ENCODE data around the gene DCP1B.

The DCP1B gene

DNA sequence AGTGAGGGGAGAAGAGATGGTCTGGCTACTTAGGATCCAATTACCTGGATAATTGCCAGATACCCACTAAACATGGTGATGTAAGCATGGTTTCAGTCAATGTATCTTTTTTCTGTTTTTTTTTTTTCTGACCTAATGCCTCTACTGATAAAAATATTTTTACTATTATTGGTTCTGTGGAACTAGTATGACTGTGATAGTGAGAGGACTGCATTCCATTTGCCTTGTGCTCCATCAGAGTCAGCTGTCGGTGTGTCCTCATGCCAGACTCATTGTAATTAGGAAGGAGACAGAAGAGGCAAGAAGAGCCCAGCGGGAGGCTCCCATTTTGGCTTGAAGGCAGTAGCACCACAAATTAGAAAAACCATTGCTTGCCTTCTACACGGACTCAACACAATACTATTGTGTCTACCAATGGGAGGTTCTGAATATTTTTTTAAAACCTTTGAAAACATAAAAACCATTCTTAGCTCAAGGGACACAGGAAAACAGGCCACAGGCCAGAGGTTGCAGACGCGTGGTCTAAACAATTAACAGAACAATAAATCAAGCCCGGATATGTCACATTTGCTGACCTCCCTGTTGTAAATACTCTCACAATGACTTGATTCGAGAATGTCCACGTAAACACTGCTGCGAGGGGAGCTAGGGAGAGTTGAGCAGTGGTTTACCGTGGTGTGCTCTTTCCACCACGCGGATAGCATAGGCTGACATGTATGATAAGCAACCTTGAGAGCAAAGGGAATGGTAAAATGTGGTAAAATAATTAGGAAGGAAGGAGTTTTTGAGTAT lies 13.5 kb upstream of the DCP1B start:
- no peak for DNase-seq (ENCODE audit: low read depth)

- no peak for DNase-seq (ENCODE audit: low read depth)
Measured at GRCh38 chr12:2016862-2017545, 12.7 kb upstream of the DCP1B start.

GRCh38 chr12:2014231-2014630 lies 10.0 kb upstream of the DCP1B start:
- DNase-seq (ENCODE audit: low read depth): no peak

DNA sequence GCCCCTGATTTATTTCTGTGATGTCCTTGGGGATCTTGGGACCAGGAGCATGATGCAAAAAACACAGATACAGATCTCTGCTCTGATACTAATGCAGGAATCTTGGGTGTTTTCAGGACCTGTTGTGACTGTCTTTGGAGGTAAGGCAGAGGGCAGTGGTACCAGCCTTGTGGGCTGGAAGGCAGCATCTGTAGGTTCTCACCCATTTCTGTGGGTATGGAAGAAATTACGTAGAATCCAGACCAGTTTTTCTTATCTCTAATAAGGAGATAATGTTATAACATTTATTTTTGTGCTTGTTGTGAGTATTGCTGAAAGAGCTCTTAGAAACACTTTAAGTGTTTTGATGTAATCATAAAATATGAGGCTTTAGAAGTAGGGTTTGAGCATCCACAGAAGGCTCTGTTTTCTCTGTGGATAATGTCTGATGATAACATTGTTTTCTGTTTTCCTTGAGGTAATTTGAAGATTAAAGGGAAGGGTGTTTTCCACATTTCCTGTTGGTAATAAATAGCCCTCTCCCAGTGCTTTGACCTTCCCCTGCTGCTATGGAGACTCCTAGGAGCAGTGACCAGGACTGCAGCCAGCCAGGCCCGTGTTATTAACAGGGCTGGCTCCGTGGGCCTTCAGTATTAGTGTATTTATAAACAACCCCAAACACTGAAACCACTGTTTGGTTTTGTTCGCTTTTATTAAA lies 9.4 kb upstream of the DCP1B start:
- DNase-seq (ENCODE audit: low read depth): no peak

- DNase-seq (ENCODE audit: low read depth): no peak
Measured at GRCh38 chr12:2013086-2013485, 8.8 kb upstream of the DCP1B start.

GRCh38 chr12:2011643-2012607 lies 7.7 kb upstream of the DCP1B start:
- DNase-seq (ENCODE audit: low read depth): no peak

- DNase-seq (ENCODE audit: low read depth): no peak
Measured at GRCh38 chr12:2009623-2010022, 5.4 kb upstream of the DCP1B start.

- no peak for DNase-seq (ENCODE audit: low read depth)
Measured at GRCh38 chr12:2008677-2009076, 4.4 kb upstream of the DCP1B start.

GRCh38 chr12:2003676-2004112 lies 563 bp downstream of the DCP1B start:
- DNase-seq (ENCODE audit: low read depth): peak; percentile 7

GRCh38 chr12:1995205-1995896 lies 8.9 kb downstream of the DCP1B start:
- no peak for DNase-seq (ENCODE audit: low read depth)

DNA sequence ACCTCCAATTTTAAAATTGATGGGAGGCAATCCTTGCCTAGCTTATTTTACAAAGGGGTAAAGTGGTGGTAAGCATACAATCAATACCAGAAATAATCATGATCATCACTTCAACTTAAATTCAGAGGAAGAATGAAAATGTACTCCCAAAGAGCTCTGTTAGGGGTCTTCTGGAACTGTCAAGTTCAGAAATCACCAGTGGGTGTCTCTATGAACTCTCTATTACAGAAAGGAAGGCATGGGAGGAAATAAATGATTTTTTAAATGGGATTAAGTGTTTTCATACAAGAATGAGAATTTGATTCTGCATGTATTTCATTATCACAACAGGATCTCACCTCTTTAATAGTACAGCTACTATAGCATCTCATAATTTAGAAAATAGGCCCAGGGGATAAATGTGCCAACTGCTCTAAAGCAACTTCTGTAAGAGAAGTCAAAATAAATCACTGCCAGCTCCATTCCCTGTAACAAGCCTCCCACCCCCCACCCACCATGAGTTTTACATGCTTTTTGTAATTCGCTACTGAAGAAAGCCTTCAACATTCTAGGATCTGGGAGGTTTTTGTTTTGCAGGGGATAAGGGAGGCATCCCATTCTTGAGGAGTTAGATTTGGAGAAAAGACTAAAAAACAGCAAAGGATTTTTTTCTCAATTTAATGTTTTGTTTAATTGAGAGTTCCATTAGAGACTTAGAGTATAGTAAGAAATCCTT lies 9.7 kb downstream of the DCP1B start:
- DNase-seq (ENCODE audit: low read depth): no peak

- peak; percentile 51 for DNase-seq (ENCODE audit: low read depth)
Measured at GRCh38 chr12:1993871-1994371, 10.3 kb downstream of the DCP1B start.

DNA sequence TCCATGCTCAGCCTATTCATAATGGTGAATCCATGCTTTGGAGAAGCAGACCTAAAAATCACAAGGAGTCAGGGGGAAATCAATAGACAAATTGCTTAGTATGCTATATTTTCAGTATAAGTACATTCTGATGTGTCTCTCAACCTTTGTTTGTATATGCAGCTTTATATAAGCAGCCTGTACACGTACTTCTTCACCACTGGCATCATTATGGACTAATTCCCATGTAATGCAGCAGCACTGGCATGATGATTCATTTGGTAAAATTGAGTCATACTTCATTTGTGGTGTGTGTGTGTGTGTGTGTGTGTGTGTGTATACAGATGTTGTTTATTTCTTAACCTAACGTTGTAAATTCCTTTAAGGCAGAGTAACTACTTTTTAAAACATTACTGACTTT lies 10.9 kb downstream of the DCP1B start:
- DNase-seq (ENCODE audit: low read depth): peak; percentile 80

GRCh38 chr12:1992732-1993131 lies 11.5 kb downstream of the DCP1B start:
- DNase-seq (ENCODE audit: low read depth): no peak

GRCh38 chr12:1989111-1989510 lies 15.1 kb downstream of the DCP1B start:
- DNase-seq (ENCODE audit: low read depth): no peak

DNA sequence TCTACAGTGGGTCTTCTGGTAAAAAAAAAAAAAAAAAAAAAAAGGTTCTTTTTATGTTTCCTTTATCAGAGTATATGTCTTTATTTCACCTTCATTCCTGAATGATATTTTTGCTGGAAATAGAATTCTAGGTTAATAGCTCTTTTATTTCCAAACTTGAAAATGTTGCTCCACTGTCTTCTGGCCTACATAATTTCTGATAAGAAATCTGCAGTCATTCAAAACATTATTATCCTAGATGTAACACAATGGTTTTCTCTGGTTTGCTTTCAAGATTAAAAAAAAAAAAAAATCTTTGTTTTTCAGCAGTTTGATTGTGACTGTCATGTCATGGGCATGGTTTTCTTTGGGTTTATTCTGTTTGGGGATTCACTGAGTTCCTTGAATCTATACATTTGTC lies 19.5 kb downstream of the DCP1B start:
- no peak for DNase-seq (ENCODE audit: low read depth)

DNA sequence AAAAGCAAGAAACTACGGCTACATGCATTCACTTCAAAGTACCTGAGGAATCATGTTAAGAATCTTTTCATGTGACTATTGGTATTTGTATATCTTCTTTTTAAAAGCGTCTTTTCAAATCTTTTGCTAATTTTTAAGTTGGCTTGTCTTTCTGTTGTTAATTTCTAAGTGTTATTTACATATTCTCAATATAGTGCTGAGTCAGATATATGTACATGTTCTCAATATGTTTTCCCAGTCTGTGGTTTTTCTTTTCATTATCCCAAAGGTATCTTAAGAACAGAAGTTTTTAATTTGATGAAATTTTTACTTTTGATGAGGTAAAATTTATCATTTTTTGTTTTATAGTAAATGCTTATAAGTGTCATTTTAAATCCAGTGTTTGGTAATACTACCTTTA lies 24.0 kb downstream of the DCP1B start:
- no peak for DNase-seq (ENCODE audit: low read depth)

DNA sequence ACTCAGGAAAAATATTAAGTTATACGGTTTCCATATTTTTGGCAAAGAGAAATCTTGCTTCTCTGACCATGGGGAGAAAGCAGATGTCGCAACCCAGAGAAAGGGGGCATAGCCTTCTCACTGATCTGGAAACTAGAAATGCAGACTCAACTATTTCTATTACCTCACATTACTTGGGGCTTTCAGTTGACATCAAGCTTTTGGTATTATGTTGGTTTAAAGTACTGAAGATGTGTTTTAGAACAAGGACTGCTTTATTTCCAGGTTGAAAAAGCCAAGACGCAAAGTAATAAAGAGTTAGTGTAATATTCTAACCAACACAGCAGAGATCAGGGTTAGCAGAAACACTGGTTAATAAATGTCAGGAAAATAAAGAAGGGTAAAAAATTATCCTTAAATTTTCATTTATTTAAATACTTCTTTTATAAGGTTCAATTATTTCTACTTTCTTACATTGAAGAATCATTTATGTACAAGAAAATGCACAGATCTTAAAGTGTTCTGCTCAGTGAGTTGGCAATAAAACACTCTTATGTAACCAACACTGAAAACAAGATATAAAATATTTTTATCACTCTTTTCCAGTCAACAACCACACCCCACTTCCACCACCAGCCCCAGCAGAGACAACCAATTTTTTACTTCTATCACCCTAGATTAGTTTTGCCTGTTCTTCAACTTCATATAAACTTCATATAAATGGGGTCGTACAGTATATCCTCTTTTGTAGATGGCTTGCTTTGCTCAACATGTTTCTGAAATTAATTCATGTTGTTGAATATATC lies 26.0 kb downstream of the DCP1B start:
- no peak for DNase-seq (ENCODE audit: low read depth)

- DNase-seq (ENCODE audit: low read depth): no peak
Measured at GRCh38 chr12:1977588-1977987, 26.7 kb downstream of the DCP1B start.

DNA sequence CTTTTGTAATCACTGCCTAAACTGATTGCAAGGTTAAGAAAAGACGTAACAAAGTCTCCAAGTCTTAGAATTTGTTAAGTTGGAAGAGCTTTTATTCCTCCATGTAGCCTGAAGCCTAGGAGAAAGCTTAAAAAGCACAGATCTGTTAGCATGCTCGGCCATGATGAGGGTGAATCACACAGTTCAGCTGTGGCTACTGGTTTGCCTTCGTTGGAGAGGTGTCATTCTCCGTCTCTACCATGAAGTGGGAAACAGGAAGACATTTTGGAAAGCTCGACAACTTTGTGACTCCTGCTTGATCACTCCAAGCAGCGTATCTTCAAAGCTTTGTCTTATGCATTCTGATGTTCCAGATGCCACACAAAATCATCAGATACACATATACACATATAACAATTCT lies 27.1 kb downstream of the DCP1B start:
- DNase-seq (ENCODE audit: low read depth): no peak
